Loucy (cell line): Measurements from ENCODE around the gene CHN1.

Experiments used
- CTCF ChIP-seq: fragments of 200-600 bp; sonication (generic); conservative IDR thresholded peaks from 2 replicates; pipeline ENCODE4 v1.5.1; 2014; ENCODE audit warnings: mild to moderate bottlenecking, antibody characterized with exemption, low read length
- EZH2phosphoT487 ChIP-seq: fragments of 200-600 bp; IDR thresholded peaks from 2 replicates; pipeline ENCODE4 v1.6.1; 2018; ENCODE audit warnings: antibody characterized with exemption, mild to moderate bottlenecking, moderate library complexity, borderline replicate concordance

- TF ChIP-seq CTCF: no peak
- TF ChIP-seq EZH2phosphoT487: no peak
Observed at GRCh38 chr2:174807931-174808330, 197.2 kb downstream of the CHN1 start.
